Measurements from ENCODE around the gene CEP170B. TPM values are rescaled to one million over a fixed set of nuclear protein-coding genes. Genes with fewer than 3 reads are reported as not detected.

CEP170B gene
- total and polyA plus RNA-seq, 2 of the 13 experiments (the other 11 are each of a cell fraction or from before 2014, with no cell fraction given) = 4.3 to 8.8 TPM

- TF ChIP-seq SUZ12 (IDR thresholded peaks at IDR 0.05; ENCODE audit: low read depth, low read length) (no peak), DPF2 (CRISPR knock-in tag; IDR thresholded peaks at IDR 0.05; ENCODE audit: borderline replicate concordance, low read depth) (no peak), ZBTB42 (CRISPR knock-in tag; IDR thresholded peaks at IDR 0.05) (peak; percentile 90; the same call in 1 of the 2 replicates), KDM2A (CRISPR knock-in tag; IDR thresholded peaks at IDR 0.05; ENCODE audit: borderline replicate concordance, low read depth) (0 out of 2 replicates have a peak, but pooled peaks have one; percentile 38), ZNF672 (CRISPR knock-in tag; IDR thresholded peaks at IDR 0.05) (no peak), MATR3 (CRISPR knock-in tag; IDR thresholded peaks at IDR 0.05) (no peak), PHB2 (IDR thresholded peaks at IDR 0.05; ENCODE audit: partially characterized antibody) (no peak), TERF1 (CRISPR knock-in tag; IDR thresholded peaks at IDR 0.05) (no peak), ZNF724P (CRISPR knock-in tag; IDR thresholded peaks at IDR 0.05; ENCODE audit: borderline replicate concordance) (0 out of 2 replicates have a peak, but pooled peaks have one; percentile 27), ZNF577 (CRISPR knock-in tag; IDR thresholded peaks at IDR 0.05; ENCODE audit: borderline replicate concordance, low read depth) (no peak)
- TF ChIP-seq, protein P1, sequence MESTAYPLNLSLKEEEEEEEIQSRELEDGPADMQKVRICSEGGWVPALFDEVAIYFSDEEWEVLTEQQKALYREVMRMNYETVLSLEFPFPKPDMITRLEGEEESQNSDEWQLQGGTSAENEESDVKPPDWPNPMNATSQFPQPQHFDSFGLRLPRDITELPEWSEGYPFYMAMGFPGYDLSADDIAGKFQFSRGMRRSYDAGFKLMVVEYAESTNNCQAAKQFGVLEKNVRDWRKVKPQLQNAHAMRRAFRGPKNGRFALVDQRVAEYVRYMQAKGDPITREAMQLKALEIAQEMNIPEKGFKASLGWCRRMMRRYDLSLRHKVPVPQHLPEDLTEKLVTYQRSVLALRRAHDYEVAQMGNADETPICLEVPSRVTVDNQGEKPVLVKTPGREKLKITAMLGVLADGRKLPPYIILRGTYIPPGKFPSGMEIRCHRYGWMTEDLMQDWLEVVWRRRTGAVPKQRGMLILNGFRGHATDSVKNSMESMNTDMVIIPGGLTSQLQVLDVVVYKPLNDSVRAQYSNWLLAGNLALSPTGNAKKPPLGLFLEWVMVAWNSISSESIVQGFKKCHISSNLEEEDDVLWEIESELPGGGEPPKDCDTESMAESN (CRISPR knock-in tag; conservative IDR thresholded peaks at IDR 0.05) = peak; percentile 70; the same call in 1 of the 2 replicates
- TF ChIP-seq, protein P2, sequence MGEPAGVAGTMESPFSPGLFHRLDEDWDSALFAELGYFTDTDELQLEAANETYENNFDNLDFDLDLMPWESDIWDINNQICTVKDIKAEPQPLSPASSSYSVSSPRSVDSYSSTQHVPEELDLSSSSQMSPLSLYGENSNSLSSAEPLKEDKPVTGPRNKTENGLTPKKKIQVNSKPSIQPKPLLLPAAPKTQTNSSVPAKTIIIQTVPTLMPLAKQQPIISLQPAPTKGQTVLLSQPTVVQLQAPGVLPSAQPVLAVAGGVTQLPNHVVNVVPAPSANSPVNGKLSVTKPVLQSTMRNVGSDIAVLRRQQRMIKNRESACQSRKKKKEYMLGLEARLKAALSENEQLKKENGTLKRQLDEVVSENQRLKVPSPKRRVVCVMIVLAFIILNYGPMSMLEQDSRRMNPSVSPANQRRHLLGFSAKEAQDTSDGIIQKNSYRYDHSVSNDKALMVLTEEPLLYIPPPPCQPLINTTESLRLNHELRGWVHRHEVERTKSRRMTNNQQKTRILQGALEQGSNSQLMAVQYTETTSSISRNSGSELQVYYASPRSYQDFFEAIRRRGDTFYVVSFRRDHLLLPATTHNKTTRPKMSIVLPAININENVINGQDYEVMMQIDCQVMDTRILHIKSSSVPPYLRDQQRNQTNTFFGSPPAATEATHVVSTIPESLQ (CRISPR knock-in tag; conservative IDR thresholded peaks at IDR 0.05) = no peak; the same call in 1 of the 2 replicates
- TF ChIP-seq, protein P3, sequence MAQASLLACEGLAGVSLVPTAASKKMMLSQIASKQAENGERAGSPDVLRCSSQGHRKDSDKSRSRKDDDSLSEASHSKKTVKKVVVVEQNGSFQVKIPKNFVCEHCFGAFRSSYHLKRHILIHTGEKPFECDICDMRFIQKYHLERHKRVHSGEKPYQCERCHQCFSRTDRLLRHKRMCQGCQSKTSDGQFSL (CRISPR knock-in tag; IDR thresholded peaks at IDR 0.05) = 0 out of 2 replicates have a peak, but pooled peaks have one; percentile 30
- TF ChIP-seq, protein P4, sequence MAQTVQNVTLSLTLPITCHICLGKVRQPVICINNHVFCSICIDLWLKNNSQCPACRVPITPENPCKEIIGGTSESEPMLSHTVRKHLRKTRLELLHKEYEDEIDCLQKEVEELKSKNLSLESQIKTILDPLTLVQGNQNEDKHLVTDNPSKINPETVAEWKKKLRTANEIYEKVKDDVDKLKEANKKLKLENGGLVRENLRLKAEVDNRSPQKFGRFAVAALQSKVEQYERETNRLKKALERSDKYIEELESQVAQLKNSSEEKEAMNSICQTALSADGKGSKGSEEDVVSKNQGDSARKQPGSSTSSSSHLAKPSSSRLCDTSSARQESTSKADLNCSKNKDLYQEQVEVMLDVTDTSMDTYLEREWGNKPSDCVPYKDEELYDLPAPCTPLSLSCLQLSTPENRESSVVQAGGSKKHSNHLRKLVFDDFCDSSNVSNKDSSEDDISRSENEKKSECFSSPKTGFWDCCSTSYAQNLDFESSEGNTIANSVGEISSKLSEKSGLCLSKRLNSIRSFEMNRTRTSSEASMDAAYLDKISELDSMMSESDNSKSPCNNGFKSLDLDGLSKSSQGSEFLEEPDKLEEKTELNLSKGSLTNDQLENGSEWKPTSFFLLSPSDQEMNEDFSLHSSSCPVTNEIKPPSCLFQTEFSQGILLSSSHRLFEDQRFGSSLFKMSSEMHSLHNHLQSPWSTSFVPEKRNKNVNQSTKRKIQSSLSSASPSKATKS (CRISPR knock-in tag; IDR thresholded peaks at IDR 0.05) = no peak
- TF ChIP-seq, protein P5, sequence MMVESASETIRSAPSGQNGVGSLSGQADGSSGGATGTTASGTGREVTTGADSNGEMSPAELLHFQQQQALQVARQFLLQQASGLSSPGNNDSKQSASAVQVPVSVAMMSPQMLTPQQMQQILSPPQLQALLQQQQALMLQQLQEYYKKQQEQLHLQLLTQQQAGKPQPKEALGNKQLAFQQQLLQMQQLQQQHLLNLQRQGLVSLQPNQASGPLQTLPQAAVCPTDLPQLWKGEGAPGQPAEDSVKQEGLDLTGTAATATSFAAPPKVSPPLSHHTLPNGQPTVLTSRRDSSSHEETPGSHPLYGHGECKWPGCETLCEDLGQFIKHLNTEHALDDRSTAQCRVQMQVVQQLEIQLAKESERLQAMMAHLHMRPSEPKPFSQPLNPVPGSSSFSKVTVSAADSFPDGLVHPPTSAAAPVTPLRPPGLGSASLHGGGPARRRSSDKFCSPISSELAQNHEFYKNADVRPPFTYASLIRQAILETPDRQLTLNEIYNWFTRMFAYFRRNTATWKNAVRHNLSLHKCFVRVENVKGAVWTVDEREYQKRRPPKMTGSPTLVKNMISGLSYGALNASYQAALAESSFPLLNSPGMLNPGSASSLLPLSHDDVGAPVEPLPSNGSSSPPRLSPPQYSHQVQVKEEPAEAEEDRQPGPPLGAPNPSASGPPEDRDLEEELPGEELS (CRISPR knock-in tag; IDR thresholded peaks at IDR 0.05) = no peak
Observed at GRCh38 chr14:104864267-104865080, 594 bp upstream of the CEP170B start (continued).
